Cardiac fibroblast (primary cell): ENCODE measurements around the gene PDIA2.
A peak's percentile ranks its signal among the peaks of the same experiment; 100 is the strongest.

Experiments used
- DNase-seq, 2 donors: peaks; one replicate each; pipeline versions ENCODE4 v3.0.0 to v3.0.0-alpha.2; 2010; ENCODE audit warnings: low read depth in 2 of 2
- H3K4me3 ChIP-seq, 2 donors: replicated peaks in 1 of 2; 1 replicate in 1 of 2; 2 replicates in 1 of 2; pipeline ENCODE4 v1.5.1; 2011; ENCODE audit warnings: low read depth in 2 of 2, low read length in 2 of 2, mild to moderate bottlenecking in 2 of 2, moderate library complexity in 1 of 2
- CTCF ChIP-seq: IDR thresholded peaks from one replicate; pipeline ENCODE4 v1.5.1; 2011; ENCODE audit warnings: low read depth, mild to moderate bottlenecking, low read length, inconsistent platforms

PDIA2 gene

GRCh38 chr16:309476-309875 lies 26.5 kb downstream of the PDIA2 start:
- no peak overlapping the region for H3K4me3 ChIP-seq
- DNase-seq: no peak
- TF ChIP-seq CTCF: no peak

GRCh38 chr16:311725-312124 lies 28.8 kb downstream of the PDIA2 start:
- H3K4me3 ChIP-seq: no peak overlapping the region
- DNase-seq: no peak
- no peak for TF ChIP-seq CTCF

DNA sequence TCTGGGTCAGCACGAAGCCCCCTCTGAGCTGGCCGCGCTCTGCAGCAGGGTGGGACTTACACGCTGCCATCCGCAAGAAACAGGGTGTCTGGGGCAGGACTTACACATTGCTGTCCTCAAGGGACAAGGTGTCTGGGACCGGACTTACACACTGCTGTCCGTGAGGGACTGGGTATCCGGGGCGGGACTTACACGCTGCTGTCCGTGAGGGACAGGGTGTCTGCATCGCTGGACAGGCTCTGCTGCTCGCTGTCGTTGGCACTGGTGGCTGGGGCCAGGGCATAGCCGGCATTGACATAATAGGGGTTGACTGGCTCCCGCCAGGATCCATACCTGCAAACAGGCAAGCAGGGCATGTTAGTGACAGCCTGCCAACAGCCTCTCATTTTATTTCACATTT lies 31.4 kb downstream of the PDIA2 start:
- DNase-seq: no peak
- no peak for TF ChIP-seq CTCF

DNA sequence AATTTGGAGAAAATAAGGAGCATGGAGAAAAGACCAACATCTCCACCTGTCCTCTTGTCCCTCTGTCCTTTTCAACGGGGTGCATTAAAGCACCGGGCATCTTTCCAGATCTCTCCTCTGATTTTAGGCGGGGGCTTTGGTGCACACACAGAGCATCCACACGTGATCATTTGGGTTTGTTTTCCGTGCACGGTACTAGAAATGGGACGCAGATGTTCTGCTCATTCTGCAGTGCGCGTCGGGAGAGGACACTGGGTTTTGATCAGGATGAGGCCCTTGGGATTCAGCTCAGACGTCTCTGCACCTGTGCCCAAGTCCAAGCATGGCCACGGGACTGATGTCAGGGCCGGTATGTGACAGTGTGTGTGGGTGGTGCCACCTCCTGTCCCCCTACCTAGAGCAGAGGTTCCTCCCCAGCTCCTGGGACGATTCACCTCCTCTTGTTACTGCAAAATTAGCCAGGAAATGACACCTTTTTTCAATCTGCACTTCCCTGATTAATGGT lies 31.9 kb downstream of the PDIA2 start:
- no peak for TF ChIP-seq CTCF
- H3K4me3 ChIP-seq: no peak overlapping the region
- DNase-seq: no peak

More for the DNA sequence above, 31.4 kb downstream of the PDIA2 start:
- no peak overlapping the region for H3K4me3 ChIP-seq

GRCh38 chr16:316741-317464 lies 33.9 kb downstream of the PDIA2 start:
- H3K4me3 ChIP-seq: no peak overlapping the region
- no peak for TF ChIP-seq CTCF
- DNase-seq: no peak

GRCh38 chr16:317583-317982 lies 34.6 kb downstream of the PDIA2 start:
- no peak overlapping the region for H3K4me3 ChIP-seq
- no peak for TF ChIP-seq CTCF
- DNase-seq: no peak

DNA sequence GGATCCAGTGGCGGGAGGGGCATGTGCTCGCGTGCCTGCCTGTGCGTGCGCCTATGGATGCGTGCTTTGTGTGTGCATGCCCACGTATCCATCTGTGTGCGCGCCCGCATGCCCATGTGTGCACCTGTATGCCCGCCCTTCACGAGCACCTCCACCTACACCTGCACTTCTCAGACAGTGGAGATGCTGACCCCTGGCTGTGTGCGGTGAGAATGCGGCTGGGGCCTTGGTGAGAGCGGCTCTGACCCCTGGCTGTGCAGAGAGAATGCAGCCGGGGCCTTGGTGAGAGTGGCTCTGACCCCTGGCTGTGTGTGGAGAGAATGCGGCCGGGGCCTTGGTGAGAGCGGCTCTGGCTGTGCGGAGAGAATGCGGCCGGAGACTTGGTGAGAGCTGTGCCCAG lies 35.7 kb downstream of the PDIA2 start:
- peak; percentile 19 for TF ChIP-seq CTCF
- no peak overlapping the region for H3K4me3 ChIP-seq
- DNase-seq: no peak
